Colon (tissue), 2 donors: Measurements from ENCODE around the gene SLC16A3.

Experiments used
- FAIRE-seq: peaks from 2 replicates; lab custom pipeline; 2012; peaks lifted over from hg19 to GRCh38; lab: Jason Lieb, UNC
- donor health status: control.
- donor health status: control.

Gene SLC16A3

DNA sequence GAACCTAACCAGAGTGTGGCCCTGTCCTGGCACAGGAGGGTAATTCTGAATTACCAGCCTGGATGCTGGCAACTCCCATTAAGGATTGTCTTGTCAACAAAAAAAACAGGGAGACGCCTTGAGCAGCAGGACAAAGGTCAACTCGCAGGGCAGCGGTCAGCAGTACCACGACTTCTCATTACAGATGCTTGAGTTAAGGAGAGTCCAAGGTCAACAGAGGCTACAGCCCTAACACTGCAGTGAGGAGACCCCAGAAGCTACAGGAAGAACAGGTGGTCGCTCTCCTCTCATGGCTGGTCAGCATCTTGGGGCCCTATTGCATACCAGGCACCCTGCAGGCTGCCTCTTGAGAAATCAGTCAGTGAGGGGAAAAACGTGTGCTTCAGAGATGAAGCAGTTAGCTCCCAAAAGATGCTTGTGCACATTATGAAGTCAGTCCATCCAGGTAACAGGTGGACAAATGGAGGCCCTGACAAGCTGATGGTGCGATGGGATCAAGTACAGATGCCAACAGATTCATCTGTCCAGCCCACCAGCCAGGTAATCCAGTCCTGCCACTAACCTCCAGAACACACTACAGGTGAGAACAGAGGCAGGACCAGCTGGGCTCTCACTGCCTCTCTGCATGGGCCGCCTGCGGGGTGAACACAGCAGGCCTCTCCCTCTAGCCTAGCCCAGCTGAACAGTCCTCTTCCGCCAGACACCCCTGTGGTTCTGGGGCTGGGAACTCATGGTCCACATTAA, 40.5 kb downstream of the SLC16A3 start:
- FAIRE-seq = no peak

GRCh38 chr17:82269882-82270500, 41.1 kb downstream of the SLC16A3 start:
- no peak for FAIRE-seq

DNA sequence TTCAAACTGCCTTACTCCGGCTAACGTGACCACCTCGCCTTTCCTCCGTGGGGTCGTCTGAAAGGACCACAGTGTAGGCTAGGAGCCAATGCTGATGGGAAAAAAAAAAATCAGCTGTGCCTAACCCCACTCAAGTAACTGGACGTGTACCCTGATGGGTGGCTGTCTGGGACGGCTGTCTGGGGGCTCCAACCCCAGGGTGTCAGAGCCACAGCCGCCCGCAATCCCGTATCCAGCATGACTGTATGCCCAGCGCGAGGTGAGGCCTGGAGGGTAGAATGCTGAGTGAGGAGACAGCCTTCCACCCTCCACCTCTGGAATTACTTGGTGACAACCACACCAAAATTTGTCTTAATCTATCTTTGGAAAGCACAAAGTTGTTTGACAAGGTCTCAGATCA, 41.8 kb downstream of the SLC16A3 start:
- no peak for FAIRE-seq

- no peak for FAIRE-seq
These were observed 42.6 kb downstream of the SLC16A3 start for GRCh38 chr17:82271401-82271800.

- FAIRE-seq = no peak
These were observed 43.9 kb downstream of the SLC16A3 start for GRCh38 chr17:82272495-82273326.

DNA sequence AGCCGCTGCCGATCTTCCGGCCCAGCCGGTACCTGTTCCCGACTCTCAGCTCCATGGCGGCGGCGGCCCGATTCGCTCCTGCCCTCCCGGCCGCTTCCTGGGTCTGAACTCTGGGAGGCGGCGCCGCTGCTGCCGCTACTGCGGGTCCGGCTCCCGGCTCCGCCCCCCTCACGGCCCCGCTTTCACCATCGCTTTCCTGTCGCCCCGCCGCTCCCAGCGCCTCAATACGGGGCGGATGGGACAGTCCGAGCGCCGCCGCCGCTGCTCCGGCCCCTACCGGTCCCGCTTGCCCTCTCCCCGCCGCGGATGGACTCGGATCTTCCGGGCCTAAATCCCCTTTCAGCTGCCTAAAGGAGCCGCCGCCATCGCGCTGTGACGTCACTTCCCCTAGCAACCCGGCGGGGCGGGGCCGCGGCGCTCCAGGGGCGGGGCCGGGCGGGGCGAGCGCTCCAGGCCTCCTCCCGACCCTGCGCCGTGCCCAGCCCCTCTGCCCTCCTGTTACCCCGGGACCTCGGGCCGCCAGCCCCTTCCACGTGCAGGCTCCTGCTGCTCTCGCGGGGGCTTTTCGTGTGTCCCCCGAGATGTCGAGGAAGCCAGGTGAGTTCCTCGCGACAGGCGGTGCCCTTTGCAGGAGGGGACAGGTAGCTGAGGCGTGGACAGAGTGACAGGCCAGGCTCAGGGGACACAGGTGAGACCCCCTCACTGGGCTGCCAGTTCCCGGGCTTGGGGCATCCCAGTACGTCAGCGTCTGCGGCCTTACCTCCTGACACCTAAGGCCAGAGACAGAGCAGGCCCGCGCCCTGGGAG, 44.7 kb downstream of the SLC16A3 start, which contains the start of gene CSNK1D:
Gene CSNK1D, minus strand, starts transcription at position 374 of the 807 bp plus-strand sequence. Its CDS starts 319 bp downstream, at position 55.
- FAIRE-seq = no peak

- no peak for FAIRE-seq
These were observed 45.5 kb downstream of the SLC16A3 start for GRCh38 chr17:82274134-82275020.

GRCh38 chr17:82275326-82275725, 46.5 kb downstream of the SLC16A3 start:
- FAIRE-seq = no peak

DNA sequence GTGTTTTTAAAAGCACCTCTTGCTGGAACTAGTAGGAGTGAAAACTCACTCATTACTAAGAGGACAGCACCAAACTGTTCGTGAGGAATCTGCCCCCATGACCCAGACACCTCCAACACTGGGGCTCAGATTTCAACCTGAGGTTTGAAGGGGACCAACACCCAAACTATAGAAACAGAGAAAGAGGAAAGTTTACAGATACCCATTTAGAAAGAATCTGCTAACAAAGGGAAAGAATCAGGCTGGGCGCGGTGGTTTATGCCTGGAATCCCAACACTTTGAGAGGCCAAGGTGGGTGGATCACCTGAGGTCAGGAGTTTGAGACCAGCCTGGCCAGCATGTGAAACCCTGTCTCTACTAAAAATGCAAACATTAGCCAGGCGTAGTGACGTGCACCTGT, 48.1 kb downstream of the SLC16A3 start:
- no peak for FAIRE-seq

GRCh38 chr17:82277851-82278250, 49.0 kb downstream of the SLC16A3 start:
- FAIRE-seq = no peak

DNA sequence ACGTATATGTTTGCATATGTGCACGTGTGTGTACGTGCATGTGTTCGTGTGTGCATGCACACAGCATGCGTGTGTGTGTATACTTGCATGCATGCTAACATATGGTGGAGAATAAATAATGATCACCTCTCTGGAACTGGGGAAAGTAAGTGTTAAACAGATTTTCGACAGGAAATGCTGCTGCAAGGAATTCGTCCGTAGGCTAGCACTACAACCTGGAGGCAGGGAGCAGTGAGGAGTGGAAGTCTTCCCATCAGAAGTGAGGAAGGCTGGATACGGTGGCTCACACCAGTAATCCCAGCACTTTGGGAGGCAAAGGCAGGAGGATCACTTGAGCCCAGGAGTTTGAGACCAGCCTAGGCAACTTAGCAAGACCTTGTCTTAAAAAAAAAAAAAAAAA, 49.5 kb downstream of the SLC16A3 start:
- FAIRE-seq = no peak

DNA sequence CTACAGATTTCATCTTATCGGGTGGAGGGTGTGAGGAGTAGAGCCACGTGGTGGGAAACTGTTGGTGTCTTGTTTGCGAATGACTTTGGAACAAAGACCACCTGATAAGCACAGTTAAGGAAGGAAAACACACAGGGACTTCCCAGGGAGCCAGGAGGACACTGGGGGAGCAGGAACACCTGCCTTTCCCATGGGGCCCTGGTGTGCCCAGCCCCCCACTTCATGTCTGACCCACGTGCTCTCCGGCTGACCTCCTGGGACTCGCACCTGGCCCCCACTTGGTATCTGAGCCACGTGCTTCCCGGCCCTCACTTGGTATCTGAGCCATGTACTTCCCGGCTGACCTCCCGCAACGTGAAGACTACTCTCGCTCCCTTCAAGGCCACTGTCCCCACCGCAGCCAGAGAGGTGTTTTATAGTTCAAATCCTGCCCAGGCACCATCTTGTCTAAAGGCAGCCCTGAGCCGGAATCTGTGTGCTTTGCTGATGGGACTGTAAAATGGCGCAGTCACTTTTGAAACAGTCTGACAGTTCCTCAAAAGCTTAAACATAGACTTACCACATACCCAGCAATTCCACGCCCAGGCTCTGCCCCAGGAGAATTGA, 50.0 kb downstream of the SLC16A3 start:
- FAIRE-seq = no peak

DNA sequence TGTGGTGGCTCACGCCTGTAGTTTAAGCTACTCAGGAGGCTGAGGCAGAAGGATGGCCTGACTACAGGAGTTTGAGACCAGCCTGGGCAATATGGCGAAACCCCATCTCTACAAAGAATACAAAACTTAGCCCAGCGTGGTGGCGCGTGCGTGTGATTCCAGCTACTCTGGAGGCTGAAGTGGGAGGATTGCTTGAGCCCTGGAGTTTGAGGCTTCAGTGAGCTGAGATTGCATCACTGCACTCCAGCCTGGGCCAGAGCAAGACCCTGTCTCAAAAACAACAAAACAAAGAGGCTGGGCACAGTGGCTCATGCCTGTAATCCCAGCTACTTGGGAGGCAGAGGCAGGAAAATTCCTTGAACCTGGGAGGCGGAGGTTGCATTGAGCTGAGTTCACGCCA, 51.7 kb downstream of the SLC16A3 start:
- FAIRE-seq = no peak

DNA sequence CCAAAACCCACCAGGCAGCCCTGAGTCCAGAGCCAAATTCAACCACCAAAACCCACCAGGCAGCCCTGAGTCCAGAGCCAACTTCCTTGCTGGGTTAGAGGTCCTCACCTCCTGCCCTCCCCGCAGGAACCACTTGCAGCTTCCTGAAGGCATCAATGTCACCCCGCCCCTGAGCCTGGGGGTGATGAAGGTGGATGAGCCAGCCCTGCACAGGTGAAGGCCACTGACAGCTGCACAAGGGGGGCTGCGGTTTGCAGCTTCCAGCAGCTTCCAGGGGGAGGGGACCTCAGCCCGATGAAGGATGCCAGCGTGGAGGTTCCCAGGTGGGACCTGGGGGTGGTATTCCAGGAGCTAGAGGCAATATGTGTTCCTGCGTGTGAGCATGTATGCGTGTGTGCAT, 52.2 kb downstream of the SLC16A3 start:
- FAIRE-seq = no peak

DNA sequence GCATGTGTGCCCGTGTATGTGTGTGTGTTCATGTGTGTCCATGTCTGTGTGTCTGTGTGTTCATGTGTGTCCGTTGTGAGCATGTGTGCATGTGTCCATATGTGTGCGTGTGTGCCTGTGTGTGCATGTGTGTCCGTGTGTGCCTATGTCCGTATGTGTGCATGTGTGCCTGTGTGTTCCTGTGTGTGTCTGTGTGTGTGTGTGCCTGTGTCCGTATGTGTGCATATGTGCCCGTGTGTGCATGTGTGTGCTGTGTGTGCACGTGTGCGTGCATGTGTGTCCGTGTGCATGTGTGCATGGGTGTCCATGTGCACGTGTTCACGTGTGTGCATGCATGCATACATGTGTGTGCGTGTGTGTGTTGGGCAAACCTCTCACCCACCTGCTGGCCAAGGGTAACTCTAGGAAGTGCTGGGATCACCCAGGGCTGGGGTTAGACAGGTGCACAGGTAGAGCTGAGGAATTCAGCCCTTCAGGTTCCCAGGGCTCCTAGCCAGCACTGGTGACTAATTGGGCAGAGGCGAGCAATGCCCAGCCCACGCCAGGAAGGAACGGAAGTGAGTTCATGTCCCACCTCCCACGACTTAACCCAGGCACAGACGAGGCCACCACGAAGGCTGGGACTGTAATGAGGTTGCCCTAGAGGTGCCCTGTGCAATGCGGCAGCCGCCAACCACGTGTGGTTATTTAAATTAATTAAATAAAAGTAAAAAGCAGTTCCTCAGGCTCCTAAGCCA, 52.8 kb downstream of the SLC16A3 start:
- FAIRE-seq = no peak

- FAIRE-seq = no peak
These were observed 53.7 kb downstream of the SLC16A3 start for GRCh38 chr17:82282239-82283207.

- no peak for FAIRE-seq
These were observed 54.4 kb downstream of the SLC16A3 start for GRCh38 chr17:82283208-82283749.

DNA sequence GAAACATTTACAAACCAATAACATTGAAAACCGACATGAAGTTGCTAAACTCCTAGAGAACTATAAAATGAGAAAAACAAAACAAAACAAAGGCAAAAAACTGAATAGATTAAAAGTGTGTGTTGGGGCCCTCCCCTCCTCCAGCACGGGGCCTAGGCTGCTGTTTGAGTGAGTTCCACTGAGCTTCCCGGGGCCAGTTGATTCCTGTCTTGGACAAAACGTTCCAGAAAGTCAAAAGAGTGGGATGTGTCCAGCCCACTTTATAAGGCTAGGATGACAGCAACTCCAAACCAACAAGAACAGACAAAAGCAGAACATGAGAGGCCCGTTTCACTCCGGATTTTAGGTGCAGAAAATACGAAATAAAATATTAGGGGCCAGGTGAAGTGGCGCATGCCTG, 56.3 kb downstream of the SLC16A3 start:
- FAIRE-seq = no peak
